GM18505 (cell line): ENCODE data around the gene CAP1.

Source experiments
- ATAC-seq: cut with Tn5 transposase; IDR thresholded peaks from one replicate; pipeline ENCODE4 v1.9.1; 2021; ENCODE audit not compliant: unreplicated experiment
- POLR2A ChIP-seq: IDR thresholded peaks from 4 replicates; pipeline ENCODE4 v1.6.1; 2011; ENCODE audit warnings: borderline replicate concordance; ENCODE audit not compliant: insufficient read depth, insufficient read length; ENCODE audit errors: extremely low read depth

Gene CAP1

GRCh38 chr1:40107290-40107959 lies 66.9 kb downstream of the CAP1 start:
- ATAC-seq: no peak

GRCh38 chr1:40110389-40110788 lies 69.9 kb downstream of the CAP1 start:
- no peak for TF ChIP-seq POLR2A
- no peak for ATAC-seq

More at GRCh38 chr1:40107290-40107959, 66.9 kb downstream of the CAP1 start:
- TF ChIP-seq POLR2A: no peak

GRCh38 chr1:40114400-40114799 lies 73.9 kb downstream of the CAP1 start:
- no peak for ATAC-seq
- no peak for TF ChIP-seq POLR2A

GRCh38 chr1:40120128-40120527 lies 79.6 kb downstream of the CAP1 start:
- ATAC-seq: no peak
- no peak for TF ChIP-seq POLR2A
